Gastrocnemius medialis (tissue), 4 donors: ENCODE data around the gene LAMB1.

Experiments
- CTCF ChIP-seq, 5 experiments: fragments of 450-650 bp in 3 of 5; fragments of 200-600 bp in 2 of 5; sonication (generic) in 2 of 5; IDR thresholded peaks in 4 of 5; conservative IDR thresholded peaks in 1 of 5; 1 replicate in 4 of 5; 2 replicates in 1 of 5; pipeline ENCODE4 v1.5.1; 2016 to 2019; ENCODE audit warnings: antibody characterized with exemption in 5 of 5, mild to moderate bottlenecking in 3 of 5, moderate library complexity in 3 of 5
- POLR2A ChIP-seq, 2 donors: fragments of 450-650 bp; IDR thresholded peaks; one replicate each; pipeline ENCODE4 v1.6.1; 2017; ENCODE audit warnings: antibody characterized with exemption in 2 of 2, mild to moderate bottlenecking in 2 of 2, moderate library complexity in 2 of 2

- no peak for TF ChIP-seq POLR2A (IDR thresholded peaks at IDR 0.05)
- no peak for TF ChIP-seq CTCF (IDR thresholded peaks at IDR 0.05 in 4 of 5, conservative IDR thresholded peaks at IDR 0.05 in 1 of 5)
Observed at GRCh38 chr7:108027239-108027638, 24.3 kb upstream of the LAMB1 start.
